HL-60/S4 (cell line): Measurements from ENCODE around the gene KHSRP.

Source experiments
- in situ Hi-C: fragments of 300-500 bp; cut with MboI; formaldehyde crosslinking; loops from 2 replicates; pipeline ENCODE4 v1.14.3; 2022; ENCODE audit warnings: low sequenced_read_pairs

Gene KHSRP

DNA sequence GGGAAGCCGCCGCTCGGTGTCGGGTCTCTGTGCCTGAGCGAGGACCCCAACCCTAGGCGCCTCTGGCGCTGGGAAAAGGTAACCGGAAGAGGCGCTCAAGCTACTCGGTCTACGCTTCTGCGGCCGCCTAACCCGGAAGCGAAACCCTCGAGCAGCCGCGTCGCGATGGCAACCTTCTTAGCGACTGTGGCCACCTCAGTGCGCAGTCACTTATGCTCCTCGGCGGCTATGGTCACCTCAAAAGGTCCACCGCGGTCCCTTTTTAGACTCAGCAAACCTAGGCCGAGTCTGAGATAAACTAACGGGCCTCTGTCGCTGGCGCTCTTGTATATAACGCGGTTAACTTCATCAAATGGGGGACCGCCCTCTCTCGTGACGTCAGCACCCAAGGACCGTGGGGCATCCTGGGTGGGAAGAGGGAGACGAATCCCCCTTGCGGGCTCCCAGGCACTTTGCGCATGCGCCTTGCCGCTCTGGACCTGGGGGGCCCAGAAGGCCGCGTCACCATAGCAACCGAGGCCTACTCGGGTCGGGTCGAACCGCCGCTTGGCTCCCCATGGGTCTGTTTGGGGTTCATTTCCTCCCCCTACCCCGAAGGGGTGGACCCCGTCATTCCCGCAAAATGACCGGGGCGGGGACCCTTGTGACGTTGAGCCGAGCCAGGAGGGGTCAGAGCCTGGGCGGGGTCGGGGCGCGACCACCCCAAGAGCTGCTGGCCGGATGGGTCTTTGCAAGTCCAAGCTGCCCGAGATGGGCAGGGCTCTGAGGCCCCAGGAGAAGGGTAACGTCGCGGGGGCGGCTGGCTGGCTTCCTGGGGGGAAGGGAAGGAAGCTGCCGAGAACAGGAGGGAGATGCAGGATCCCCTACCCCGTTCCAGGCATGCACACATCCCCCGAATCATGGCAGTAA is 31.3 kb downstream of the KHSRP start, which contains the start of gene GTF2F1:
TSS of gene GTF2F1 (minus strand) at position 91 of the 909 bp plus-strand sequence. CDS start 169 bp downstream, outside the sequence.
- in situ Hi-C loops = no loop called here

DNA sequence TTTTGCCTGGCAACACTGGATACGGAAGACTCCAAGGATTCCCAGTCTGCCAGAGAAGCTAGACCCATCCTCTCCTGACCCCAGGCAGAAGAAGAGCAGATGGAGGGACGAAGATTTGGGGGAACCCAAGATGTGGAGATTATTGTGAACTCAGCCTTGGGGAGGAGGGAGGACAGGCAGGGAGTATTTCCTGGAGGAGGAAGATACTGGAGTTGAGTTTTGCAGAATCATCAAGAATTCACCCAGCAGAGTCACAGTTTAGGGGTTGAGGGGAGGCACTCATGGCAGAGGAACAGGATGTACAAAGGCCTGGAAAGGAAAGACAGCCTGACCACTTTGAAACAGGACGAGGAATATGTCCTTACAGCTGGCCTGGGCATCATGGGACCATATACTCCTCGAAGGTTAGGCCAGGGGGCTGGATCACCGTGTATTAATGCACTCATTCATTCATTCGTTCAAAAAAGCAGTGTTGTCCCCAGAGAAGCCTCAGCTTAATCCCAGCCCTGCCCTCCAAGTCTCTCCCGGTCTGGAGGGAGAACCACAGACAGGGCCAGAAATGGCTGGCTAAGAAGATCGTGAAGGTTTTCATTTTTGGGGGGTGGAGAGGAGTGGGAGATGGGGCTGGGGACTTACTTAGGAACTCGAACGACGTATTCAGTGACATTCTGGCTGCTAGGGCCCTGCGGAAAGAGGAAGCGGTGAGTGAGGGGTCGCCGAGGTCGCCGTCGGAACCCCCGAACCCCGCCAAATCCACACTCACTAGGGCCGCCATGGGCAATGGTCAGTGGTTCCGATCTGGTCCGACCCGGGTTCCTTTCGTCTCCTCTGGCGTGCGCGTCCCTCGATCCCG is 32.2 kb downstream of the KHSRP start:
- in situ Hi-C loops = no loop called here

DNA sequence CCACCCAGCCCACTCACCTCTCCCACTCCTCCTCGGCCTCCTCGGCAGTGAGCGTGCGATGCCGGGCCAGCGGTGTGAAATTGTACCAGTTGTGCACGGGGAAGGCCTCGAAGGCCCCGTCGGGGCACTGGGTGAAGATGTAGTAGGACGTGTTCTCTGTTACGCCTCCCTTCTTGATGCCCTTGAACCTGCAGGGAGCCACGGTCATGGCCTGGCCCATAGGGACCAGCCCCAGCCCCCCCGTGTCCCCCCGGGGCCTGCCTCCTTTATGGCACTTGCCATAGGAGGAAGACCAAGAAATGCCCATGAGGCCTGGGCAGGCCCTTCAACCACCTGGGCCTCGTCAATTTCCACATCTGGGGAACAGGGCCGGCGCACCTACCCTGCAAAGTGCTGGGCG is 37.2 kb downstream of the KHSRP start:
- in situ Hi-C loops = no loop called here

DNA sequence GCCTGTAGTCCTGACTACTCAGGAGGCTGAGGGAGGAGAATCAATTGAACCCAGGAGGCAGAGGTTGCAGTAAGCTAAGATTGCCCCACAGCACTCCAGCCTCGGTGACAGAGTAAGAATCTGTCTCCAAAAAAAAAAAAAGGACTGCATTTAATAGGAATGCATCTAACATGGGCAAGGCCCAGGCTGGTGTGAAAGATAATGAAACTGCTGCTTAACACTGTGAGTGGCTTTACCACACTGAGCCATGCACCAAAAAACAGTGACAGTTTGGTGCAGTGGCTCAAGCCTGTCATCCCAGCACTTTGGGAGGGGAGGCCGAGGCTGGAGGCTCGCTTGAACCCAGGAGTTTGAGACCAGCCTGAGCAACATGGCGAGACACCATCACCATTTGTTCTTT is 40.2 kb downstream of the KHSRP start:
- in situ Hi-C loops = no loop called here

DNA sequence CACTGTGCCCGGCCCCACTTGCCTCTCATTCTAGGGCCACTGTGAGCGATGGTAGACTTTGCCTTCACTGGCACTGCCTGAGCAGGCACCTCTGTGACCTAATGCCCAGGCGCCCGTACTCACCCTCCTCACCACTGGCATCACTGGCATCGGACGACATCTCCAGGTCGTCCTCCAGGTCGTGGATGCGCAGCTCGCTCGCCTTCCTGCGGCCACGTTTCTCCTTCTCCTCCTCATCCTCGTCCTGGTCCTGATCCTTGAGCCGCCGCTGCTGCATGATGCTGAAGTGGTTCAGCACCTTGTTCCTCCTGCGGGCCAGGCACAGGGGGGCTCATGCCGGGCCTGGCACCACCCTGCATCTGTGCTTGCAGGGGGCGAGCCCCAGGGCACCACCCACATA is 41.4 kb downstream of the KHSRP start:
- in situ Hi-C loops = no loop called here

DNA sequence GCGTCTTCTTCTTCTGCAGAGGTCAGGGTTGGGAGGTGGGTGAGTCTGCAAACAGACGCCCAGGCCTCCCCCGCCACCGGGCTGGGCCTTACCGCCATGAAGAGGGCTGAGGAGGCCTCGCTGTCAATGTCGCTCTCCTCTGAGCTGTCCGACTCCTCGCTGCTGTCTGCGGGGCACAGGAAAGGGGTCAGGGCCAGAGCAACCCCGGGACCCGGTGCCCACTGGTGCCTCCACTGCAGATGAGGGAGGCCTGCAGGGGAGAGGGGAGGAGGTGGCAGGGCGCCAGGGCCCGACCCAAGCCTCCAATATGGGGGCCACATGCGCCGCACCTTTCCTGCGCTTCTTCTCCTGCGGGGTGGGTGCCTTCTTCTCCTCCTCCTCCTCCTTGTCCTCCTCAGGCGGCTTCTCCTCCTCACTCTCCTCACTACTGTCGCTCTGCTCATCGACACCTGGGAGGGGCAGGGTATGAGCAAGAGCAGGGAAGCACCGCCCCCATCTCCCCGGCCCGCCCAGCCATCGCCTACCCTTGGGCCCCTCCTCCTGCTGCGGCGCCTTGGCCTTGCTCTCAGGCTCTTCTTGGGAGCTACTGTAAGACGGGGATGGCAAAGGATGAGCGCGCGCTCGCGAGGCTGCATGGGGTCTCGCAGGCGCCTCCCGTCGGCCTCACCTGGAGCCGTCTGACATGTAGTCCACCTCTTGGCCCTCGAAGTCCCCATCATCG is 43.4 kb downstream of the KHSRP start:
- in situ Hi-C loops = no loop called here

DNA sequence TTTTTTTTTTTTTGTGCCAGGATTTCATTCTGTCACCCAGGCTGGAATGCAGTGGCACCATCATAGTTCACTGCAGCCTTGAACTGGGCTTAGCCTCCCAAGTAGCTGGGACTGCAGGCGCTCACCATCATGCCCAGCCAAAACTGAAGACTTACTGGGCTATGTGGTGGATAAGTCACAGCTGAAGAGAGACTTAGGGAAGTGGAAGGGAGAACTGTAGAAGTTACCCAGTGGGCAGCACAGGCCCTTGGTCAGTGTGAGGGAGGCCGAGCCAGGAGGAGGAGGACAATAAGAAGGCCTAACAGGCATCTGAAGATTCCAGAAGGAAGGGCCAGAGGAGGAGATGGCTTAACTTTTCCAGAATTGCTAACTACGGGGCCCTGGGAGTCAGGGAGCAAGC is 44.9 kb downstream of the KHSRP start:
- in situ Hi-C loops = no loop called here

DNA sequence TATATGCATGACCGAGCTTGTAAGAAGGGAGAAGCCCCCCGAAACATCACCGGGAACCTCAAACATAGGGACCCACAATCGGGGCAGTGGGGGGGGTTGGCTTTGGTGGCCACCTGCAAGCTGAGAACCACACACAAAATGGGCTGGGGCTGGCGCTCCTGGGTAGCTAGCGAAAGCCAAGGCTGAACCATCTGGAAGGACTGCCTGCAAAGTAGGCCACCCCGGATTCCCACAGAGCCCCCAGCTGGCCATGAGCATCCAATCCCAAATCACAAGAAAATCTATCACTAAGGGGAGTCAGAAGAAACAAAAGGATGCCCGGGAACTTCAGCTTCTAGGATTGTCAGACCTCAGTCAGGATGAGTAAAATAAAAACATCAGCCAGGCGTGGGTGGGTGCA is 46.1 kb downstream of the KHSRP start:
- in situ Hi-C loops = no loop called here

DNA sequence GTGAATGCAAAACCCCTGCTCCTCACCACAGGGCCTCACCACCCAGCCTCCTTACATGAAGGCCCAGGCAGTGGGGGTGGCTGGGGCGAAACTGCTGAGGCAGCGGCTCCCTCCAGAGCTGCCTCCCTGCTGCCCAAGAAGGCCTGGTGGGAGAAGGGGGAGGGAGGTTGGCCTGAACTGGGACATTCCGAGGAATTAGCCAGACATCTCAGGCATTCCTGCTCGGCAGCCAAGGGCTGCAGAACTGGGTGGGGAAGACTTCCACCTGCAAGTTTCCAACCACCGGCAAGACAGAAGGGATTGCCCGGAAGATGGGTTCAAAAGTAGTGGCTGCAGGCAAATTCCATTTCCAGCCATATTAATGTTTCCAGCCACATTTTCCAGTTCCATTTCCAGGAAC is 46.6 kb downstream of the KHSRP start:
- in situ Hi-C loops = no loop called here

DNA sequence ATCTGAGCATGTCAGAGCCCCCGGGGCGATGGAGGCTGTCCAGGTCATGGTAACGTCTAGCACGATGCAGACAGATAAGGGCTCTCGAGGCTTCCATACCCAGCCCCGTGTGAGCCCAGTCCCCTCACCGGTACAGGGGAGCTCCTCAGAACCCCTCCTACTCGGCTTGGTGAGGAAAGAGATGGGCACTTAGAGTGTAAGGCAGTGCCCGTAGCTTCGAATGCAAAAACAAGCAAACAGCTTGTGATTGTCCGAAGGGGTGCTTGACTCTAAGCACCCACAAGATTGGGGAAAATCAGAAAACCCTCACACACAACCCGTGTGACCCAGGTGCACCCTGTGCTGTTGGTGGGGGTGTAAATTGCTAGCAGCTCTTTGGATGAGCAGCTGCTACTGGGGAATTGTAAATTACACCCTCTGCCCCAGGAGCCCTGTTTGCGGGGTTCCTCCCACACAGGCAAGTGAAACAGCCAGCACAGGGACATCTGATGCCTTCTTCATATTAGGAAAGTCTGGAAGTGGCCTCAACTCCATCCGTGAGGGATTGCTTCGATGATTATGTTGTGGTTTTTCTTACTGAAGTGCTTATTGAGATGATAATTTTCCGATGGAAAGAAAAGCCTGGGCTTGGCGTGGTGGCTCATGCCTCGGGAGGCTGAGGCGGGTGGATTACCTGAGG is 48.0 kb downstream of the KHSRP start:
- in situ Hi-C loops = no loop called here

DNA sequence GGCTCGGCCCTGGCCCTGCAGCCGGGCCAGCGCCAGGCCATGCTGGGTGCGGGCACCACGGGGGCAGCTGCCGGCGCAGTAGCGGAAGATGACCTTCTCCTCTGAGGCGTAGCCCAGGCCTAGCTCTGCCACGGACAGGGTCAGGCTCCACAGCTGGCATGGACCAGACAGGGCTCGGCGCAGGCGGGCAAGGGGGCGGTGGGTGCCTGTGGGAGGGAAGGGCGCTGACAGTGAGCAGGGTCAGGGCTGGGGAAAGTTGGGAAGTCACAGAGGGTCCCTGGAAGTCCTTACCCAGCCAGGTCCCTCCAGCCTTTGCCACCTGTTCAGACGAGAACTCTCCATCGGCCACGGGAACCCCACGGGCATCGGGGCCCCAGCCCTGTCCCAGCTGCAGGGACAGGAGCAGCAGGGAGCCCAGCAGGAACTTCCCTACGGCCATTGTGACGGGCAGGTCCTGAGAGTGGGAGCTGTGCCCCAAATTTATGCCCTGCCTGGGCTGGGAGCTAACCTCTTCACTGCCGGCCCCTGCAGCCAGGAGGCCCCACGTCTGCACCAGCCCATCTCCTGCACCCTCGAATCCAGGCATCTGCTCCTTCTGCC is 49.1 kb downstream of the KHSRP start, which contains the start of gene PSPN:
TSS of gene PSPN (minus strand) at position 523 of the 600 bp plus-strand sequence. CDS start at position 439, 84 bp downstream.
- in situ Hi-C loops = no loop called here

DNA sequence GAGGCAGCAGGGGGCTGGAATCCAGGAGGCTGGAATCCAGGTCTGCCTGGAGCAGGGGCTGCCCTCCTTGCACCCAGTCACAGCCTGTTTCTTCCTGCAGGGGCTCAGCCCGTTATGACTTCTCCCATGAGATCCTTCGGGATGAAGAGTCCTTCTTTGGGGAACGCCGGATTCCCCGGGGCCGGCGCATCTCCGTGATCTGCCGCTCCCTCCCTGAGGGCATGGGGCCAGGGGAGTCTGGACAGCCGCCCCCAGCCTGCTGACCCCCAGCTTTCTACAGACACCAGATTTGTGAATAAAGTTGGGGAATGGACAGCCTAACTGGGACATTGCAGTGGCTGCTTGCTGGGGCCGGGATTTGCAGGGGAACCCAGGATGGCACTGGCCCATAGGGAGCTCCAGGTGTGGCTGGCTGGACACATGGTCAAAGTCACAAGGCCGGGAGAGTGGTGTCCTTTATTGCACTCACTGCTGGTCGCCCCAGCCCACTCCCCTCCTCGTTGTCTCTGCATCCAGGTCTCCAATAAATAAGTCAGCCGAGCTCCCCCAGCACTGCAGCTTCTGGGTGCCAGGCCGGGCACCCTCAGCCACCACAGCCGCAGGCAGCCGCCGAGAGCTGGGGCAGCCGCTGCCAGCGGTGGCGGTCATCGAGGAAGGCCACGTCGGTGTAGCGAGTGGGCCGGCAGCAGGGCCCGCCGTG is 49.8 kb downstream of the KHSRP start:
- in situ Hi-C loops = no loop called here

DNA sequence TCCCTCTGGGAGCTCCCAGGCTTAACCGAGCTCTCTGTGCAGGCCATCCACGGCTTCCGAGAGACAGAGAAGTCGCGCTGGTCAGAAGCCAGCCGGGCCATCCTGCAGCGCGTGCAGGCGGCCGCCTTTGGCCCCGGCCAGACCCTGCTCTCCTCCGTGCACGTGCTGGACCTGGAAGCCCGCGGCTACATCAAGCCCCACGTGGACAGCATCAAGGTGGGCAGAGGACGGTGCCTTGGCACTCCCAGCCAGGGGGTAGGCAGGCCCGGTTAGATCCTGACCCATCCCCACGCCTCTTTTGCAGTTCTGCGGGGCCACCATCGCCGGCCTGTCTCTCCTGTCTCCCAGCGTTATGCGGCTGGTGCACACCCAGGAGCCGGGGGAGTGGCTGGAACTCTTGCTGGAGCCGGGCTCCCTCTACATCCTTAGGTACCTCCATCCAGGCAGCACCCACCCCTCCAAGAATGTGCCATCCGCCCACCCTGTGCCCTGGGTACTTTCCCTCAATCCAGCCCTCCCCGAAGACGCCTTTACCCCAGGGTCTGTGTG is 50.4 kb downstream of the KHSRP start:
- in situ Hi-C loops = no loop called here

DNA sequence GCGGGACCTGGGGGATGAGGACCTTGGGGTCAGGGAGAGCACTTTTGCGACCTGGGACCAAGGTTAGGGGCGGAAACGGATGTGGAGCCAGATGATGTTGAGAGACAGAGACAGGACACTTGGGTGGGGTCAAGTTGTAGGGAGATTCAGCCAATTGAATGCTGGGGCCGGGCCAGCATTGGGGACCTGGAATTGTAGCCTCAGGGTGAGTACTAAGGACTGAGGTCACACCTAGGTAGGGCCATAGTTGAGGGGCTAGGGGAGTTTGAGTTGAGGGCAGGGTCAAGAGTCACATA is 50.9 kb downstream of the KHSRP start:
- in situ Hi-C loops = no loop called here

DNA sequence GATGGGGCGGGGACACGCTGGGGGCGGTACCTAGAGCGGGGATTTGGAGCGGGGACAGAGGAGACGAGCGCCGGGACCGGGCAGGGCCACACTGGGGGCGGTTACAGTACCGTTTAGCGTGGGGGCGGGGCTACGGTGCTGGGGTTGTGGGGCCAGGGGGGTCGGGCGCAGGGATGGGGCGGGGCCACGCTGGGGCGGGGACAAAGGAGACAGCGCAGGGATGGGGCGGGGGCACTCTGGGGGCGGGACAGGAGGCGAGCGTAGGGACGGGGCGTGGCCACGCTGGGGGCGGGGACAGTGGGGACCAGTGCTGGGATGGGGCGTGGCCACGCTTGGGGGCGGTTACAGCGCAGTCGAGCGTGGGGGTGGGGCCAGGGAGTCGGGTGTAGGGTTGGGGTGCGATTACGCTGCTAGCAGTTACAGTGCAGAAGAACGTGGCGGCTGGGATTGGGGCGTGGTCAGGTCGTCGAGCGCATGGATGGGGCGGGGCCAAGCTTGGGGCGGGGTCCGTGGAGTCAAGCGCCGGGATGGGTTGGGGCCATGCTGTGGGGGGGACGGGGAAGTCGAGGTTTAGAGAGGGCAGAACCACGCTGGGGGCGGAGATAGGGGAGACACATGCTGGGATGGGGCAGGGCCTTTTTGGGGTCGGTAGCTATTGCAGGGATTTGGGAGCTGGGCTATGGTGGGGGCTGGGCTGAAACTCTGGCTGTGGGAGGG is 51.4 kb downstream of the KHSRP start:
- in situ Hi-C loops = no loop called here

DNA sequence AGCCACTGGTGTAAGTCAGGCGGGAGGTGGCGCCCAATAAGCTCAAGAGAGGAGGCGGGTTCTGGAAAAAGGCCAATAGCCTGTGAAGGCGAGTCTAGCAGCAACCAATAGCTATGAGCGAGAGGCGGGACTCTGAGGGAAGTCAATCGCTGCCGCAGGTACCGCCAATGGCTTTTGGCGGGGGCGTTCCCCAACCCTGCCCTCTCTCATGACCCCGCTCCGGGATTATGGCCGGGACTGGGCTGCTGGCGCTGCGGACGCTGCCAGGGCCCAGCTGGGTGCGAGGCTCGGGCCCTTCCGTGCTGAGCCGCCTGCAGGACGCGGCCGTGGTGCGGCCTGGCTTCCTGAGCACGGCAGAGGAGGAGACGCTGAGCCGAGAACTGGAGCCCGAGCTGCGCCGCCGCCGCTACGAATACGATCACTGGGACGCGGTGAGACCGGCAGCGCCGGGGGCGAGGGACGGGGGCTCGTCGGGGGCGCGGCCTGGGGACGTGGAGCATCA is 52.0 kb downstream of the KHSRP start, which contains the start of gene ALKBH7:
TSS of gene ALKBH7 (plus strand) at position 201 of the 502 bp plus-strand sequence. CDS start at position 228, 27 bp downstream.
- in situ Hi-C loops = no loop called here

DNA sequence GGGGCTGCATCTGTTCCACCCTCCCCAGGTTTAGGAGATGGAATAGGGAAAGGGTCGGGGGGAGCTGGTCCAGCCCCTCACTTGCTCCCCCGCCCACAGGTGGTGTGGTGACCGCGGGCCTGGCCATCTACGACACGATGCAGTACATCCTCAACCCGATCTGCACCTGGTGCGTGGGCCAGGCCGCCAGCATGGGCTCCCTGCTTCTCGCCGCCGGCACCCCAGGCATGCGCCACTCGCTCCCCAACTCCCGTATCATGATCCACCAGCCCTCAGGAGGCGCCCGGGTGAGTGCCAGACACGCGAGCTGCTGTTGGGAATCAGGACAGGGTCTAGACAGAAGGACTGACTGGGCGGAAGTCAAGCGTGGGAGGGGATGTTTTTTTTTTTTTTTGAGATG is 60.3 kb downstream of the KHSRP start:
- in situ Hi-C loops = no loop called here
